SK-N-SH treated with all-trans-retinoic acid at 6 μM for 48 hours (cell line): ENCODE results near the gene TMC8.

Source experiments
- ATAC-seq: fragments of 200-7000 bp; cut with Tn5 transposase; 3 replicates; pipeline ENCODE4 v1.9.1; 2020; ENCODE audit warnings: mild to moderate bottlenecking, moderate library complexity
- ARNTL ChIP-seq: fragments of 450-650 bp; formaldehyde crosslinking; IDR thresholded peaks from 2 replicates; pipeline ENCODE4 v1.5.0; 2020; ENCODE audit warnings: low read depth, mild to moderate bottlenecking, moderate library complexity, borderline replicate concordance
- BACH2 ChIP-seq: fragments of 250-450 bp; sonication (Bioruptor Pico); IDR thresholded peaks from 2 replicates; pipeline ENCODE4 v1.9.0; 2021; ENCODE audit warnings: mild to moderate bottlenecking, borderline replicate concordance
- ESRRG ChIP-seq: fragments of 250-450 bp; sonication (Bioruptor Pico); IDR thresholded peaks from 2 replicates; pipeline ENCODE4 v1.6.1; 2021; ENCODE audit warnings: mild to moderate bottlenecking
- GLIS3 ChIP-seq: fragments of 250-450 bp; sonication (Bioruptor Pico); IDR thresholded peaks from 2 replicates; pipeline ENCODE4 v1.5.0; 2020; ENCODE audit warnings: mild to moderate bottlenecking, moderate library complexity
- ISL1 ChIP-seq: fragments of 250-450 bp; sonication (Bioruptor Pico); IDR thresholded peaks from 2 replicates; pipeline ENCODE4 v2.1.2; 2022; ENCODE audit warnings: mild to moderate bottlenecking, moderate library complexity
- OSR1 ChIP-seq: fragments of 250-450 bp; sonication (Bioruptor Pico); IDR thresholded peaks from 2 replicates; pipeline ENCODE4 v1.8.0; 2022; ENCODE audit warnings: moderate library complexity, mild to moderate bottlenecking, inconsistent platforms
- RARB ChIP-seq: fragments of 250-450 bp; sonication (Bioruptor Pico); IDR thresholded peaks from 2 replicates; pipeline ENCODE4 v1.8.0; 2021; ENCODE audit warnings: mild to moderate bottlenecking, moderate library complexity
- SNAI2 ChIP-seq: fragments of 250-450 bp; sonication (Bioruptor Pico); IDR thresholded peaks from 2 replicates; pipeline ENCODE4 v1.5.0; 2020; ENCODE audit warnings: mild to moderate bottlenecking, moderate library complexity
- TCF4 ChIP-seq: fragments of 250-450 bp; sonication (Bioruptor Pico); IDR thresholded peaks from 2 replicates; pipeline ENCODE4 v1.8.0; 2021; ENCODE audit warnings: mild to moderate bottlenecking, moderate library complexity, borderline replicate concordance
- ZC3H10 ChIP-seq: fragments of 250-450 bp; sonication (Bioruptor Pico); IDR thresholded peaks from 2 replicates; pipeline ENCODE4 v1.5.1; 2021; ENCODE audit warnings: mild to moderate bottlenecking, moderate library complexity
- ZFP3 ChIP-seq: fragments of 250-450 bp; sonication (Bioruptor Pico); IDR thresholded peaks from 2 replicates; pipeline ENCODE4 v1.5.0; 2020; ENCODE audit warnings: mild to moderate bottlenecking, moderate library complexity
- ZFP30 ChIP-seq: fragments of 450-650 bp; formaldehyde crosslinking; IDR thresholded peaks from 2 replicates; pipeline ENCODE4 v1.5.0; 2022; ENCODE audit warnings: mild to moderate bottlenecking, moderate library complexity
- ZNF565 ChIP-seq: fragments of 450-650 bp; formaldehyde crosslinking; conservative IDR thresholded peaks from 2 replicates; pipeline ENCODE4 v1.5.0; 2020; ENCODE audit warnings: low read depth, mild to moderate bottlenecking, moderate library complexity
- ZNF8 ChIP-seq: fragments of 450-650 bp; formaldehyde crosslinking; IDR thresholded peaks from 2 replicates; pipeline ENCODE4 v1.5.0; 2020; ENCODE audit warnings: mild to moderate bottlenecking, moderate library complexity
- TF ChIP-seq, protein P1 (sequence below): fragments of 250-450 bp; sonication (Bioruptor Pico); IDR thresholded peaks from 2 replicates; pipeline ENCODE4 v1.5.1; 2020; ENCODE audit warnings: low read depth, mild to moderate bottlenecking, moderate library complexity
- TF ChIP-seq, protein P2 (sequence below): fragments of 250-450 bp; sonication (Bioruptor Pico); IDR thresholded peaks from 2 replicates; pipeline ENCODE4 v1.5.1; 2021; ENCODE audit warnings: mild to moderate bottlenecking, moderate library complexity
- TF ChIP-seq, protein P3 (sequence below): fragments of 250-450 bp; sonication (Bioruptor Pico); IDR thresholded peaks from 2 replicates; pipeline ENCODE4 v1.8.0; 2020; ENCODE audit warnings: mild to moderate bottlenecking, moderate library complexity, borderline replicate concordance
- TF ChIP-seq, protein P4 (sequence below): fragments of 250-450 bp; sonication (Bioruptor Pico); IDR thresholded peaks from 2 replicates; pipeline ENCODE4 v1.8.0; 2021; ENCODE audit warnings: low read depth, mild to moderate bottlenecking, moderate library complexity, borderline replicate concordance

The TMC8 gene

DNA sequence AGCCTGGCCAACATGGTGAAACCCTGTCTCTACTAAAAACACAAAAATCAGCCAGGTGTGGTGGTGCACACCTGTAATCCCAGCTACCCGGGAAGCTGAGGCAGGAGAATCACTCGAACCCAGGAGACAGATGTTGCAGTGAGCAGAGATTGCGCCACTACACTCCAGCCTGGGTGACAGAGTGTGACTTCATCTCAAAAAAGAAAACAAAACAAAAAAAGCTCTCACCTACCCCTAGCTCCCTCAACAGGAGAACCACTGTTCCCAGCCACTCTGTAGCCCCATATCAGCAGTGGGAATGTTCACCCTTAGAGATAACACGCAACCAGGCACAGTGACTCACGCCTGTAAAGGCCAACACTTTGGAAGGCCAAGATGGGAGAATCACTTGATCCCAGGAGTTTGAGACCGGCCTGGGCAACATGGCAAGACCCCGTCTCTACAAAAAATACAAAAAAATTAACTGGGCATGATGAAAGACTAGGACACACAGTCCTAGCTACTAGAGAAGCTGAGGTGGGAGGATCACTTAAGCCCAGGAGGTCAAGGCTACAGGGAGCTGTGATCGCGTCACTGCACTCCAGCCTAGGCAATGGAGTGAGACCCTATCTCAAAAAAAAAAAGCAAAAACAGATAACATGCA lies 5.4 kb downstream of the TMC8 start:
- no peak for ATAC-seq
- no peak for TF ChIP-seq OSR1 (CRISPR knock-in tag)
- TF ChIP-seq ARNTL (CRISPR knock-in tag), result no peak
- TF ChIP-seq BACH2 (CRISPR knock-in tag), result no peak
- TF ChIP-seq, protein P1, sequence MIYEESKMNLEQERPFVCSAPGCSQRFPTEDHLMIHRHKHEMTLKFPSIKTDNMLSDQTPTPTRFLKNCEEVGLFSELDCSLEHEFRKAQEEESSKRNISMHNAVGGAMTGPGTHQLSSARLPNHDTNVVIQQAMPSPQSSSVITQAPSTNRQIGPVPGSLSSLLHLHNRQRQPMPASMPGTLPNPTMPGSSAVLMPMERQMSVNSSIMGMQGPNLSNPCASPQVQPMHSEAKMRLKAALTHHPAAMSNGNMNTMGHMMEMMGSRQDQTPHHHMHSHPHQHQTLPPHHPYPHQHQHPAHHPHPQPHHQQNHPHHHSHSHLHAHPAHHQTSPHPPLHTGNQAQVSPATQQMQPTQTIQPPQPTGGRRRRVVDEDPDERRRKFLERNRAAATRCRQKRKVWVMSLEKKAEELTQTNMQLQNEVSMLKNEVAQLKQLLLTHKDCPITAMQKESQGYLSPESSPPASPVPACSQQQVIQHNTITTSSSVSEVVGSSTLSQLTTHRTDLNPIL (CRISPR knock-in tag), result no peak
- TF ChIP-seq SNAI2 (CRISPR knock-in tag), result no peak
- TF ChIP-seq ZFP30 (CRISPR knock-in tag), result no peak
- no peak for TF ChIP-seq ZNF8 (CRISPR knock-in tag)
- TF ChIP-seq, protein P2, sequence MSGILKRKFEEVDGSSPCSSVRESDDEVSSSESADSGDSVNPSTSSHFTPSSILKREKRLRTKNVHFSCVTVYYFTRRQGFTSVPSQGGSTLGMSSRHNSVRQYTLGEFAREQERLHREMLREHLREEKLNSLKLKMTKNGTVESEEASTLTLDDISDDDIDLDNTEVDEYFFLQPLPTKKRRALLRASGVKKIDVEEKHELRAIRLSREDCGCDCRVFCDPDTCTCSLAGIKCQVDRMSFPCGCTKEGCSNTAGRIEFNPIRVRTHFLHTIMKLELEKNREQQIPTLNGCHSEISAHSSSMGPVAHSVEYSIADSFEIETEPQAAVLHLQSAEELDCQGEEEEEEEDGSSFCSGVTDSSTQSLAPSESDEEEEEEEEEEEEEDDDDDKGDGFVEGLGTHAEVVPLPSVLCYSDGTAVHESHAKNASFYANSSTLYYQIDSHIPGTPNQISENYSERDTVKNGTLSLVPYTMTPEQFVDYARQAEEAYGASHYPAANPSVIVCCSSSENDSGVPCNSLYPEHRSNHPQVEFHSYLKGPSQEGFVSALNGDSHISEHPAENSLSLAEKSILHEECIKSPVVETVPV, result no peak
- no peak for TF ChIP-seq TCF4 (CRISPR knock-in tag)

DNA sequence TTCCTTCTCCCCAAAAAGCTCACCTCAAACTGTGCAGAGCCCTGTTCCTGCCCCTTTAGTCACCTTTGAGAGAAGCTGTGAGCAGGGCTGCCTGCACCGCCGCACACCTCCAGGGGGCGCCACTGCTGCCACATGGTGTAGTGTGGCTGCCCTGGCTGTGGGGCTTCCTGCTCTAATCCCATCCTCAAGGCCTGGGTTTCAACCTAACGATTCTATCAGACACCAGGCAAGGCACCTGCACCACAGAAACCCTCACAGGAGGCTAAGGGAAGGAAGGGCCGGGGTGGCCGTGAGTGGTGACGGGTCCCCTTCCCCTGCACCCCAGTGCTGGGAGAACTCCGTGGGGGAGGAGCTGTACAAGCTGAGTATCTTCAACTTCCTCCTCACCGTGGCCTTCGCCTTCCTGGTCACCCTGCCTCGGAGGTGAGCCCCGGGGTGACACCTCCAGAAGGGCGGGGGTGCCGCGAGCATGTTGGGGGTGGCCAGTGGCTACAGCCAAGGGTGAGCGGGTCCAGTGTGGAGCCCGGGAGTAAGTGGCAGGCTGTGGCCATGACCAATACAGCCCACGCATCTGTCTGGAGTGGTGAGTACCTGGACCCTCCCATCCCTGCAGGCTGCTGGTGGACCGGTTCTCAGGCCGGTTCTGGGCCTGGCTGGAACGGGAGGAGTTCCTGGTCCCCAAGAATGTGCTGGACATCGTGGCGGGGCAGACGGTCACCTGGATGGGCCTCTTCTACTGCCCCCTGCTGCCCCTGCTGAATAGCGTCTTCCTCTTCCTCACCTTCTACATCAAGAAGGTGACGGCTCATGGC lies 7.0 kb downstream of the TMC8 start:
- no peak for ATAC-seq

More for the DNA sequence above, 7.0 kb downstream of the TMC8 start:
- TF ChIP-seq, protein P1 (CRISPR knock-in tag), result no peak
- TF ChIP-seq ZFP30 (CRISPR knock-in tag) (no peak), ZNF565 (CRISPR knock-in tag) (no peak), TCF4 (CRISPR knock-in tag) (no peak), ZFP3 (CRISPR knock-in tag) (no peak), BACH2 (CRISPR knock-in tag) (no peak), RARB (CRISPR knock-in tag) (no peak), OSR1 (CRISPR knock-in tag) (no peak), SNAI2 (CRISPR knock-in tag) (no peak), ARNTL (CRISPR knock-in tag) (no peak), ISL1 (CRISPR knock-in tag) (no peak), ZC3H10 (CRISPR knock-in tag) (no peak), ESRRG (CRISPR knock-in tag) (no peak), GLIS3 (CRISPR knock-in tag) (no peak)
- TF ChIP-seq, protein P2, result no peak
- TF ChIP-seq, protein P3, sequence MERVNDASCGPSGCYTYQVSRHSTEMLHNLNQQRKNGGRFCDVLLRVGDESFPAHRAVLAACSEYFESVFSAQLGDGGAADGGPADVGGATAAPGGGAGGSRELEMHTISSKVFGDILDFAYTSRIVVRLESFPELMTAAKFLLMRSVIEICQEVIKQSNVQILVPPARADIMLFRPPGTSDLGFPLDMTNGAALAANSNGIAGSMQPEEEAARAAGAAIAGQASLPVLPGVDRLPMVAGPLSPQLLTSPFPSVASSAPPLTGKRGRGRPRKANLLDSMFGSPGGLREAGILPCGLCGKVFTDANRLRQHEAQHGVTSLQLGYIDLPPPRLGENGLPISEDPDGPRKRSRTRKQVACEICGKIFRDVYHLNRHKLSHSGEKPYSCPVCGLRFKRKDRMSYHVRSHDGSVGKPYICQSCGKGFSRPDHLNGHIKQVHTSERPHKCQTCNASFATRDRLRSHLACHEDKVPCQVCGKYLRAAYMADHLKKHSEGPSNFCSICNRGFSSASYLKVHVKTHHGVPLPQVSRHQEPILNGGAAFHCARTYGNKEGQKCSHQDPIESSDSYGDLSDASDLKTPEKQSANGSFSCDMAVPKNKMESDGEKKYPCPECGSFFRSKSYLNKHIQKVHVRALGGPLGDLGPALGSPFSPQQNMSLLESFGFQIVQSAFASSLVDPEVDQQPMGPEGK (CRISPR knock-in tag), result no peak
- TF ChIP-seq, protein P4, sequence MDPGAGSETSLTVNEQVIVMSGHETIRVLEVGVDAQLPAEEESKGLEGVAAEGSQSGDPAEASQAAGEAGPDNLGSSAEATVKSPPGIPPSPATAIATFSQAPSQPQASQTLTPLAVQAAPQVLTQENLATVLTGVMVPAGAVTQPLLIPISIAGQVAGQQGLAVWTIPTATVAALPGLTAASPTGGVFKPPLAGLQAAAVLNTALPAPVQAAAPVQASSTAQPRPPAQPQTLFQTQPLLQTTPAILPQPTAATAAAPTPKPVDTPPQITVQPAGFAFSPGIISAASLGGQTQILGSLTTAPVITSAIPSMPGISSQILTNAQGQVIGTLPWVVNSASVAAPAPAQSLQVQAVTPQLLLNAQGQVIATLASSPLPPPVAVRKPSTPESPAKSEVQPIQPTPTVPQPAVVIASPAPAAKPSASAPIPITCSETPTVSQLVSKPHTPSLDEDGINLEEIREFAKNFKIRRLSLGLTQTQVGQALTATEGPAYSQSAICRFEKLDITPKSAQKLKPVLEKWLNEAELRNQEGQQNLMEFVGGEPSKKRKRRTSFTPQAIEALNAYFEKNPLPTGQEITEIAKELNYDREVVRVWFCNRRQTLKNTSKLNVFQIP (CRISPR knock-in tag), result no peak
- TF ChIP-seq, all 23 proteins: peak for 0
